ENCODE measurements around the gene LRPPRC.
"Not testable (repeated sequence)": the region's sequence is repeated elsewhere in the genome, so short reads cannot be mapped to it uniquely, and the experiment has no call there.

Gene LRPPRC

DNA sequence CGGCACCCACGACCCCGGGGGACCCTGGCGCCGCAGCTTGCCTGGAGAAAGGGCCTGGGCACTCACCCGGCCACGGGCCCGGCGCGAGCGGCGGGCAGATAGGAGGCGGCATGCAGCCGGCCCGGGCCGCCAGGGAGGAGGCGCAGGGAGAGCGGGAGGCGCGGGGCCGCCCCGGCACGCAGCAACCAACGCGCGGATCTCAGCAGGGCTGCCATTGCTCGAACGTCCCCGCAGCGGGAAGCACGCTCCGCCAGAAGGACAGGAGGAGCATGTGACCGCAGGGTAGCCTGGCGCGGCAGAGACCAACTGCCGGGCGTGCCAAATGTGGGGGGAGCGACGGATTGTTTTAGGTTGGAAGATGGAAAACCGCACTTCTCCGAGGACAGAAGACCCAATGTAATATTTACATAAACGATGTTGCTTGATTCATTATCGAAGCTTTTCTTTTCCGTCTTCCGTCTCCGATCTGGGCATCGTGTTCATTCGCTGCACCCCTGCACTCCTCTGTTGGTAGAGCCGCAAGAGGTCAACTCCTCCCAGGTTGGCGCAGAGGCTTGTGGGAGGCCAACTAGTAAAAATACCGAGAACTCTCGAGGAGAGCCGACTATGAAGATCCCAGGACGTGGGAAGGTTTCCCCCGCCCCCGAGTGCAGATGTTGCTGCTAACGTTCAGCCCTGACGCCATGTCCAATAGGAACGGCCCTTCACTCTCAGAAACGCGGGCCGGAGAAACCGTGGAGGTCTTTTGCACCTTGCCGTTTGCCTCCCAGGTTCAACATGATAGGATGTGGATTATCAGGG lies at the start of gene LRPPRC:
Gene LRPPRC (minus strand): TSS at position 257 of the 801 bp plus-strand sequence. CDS start 42 bp downstream, at position 215.
- peak; percentile 94 for DNase-seq

DNA sequence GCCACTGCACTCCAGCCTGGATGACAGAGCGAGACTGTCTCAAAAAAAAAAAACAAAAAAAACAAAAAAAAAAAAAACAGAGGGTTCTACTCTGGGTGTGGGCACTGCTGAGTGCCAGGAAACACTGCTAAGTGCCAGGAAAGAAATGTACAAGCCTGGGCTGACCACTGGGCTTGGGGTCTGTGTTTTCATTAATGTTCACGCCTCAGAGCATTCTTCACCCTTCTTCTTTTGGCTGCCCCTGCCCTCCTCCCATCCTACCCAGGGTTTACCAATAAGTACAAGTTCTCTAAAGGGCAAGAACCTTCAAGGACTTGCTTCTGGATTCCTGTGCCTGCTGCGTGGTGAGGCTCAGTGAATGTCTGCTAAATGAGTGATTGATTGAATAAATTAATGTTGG lies 49.3 kb upstream of the LRPPRC start:
- DNase-seq = no peak

- peak; percentile 73 for DNase-seq
Measured at GRCh38 chr2:44044281-44044720, 48.5 kb upstream of the LRPPRC start.

- no peak for DNase-seq
Measured at GRCh38 chr2:44040365-44040764, 44.6 kb upstream of the LRPPRC start.

DNA sequence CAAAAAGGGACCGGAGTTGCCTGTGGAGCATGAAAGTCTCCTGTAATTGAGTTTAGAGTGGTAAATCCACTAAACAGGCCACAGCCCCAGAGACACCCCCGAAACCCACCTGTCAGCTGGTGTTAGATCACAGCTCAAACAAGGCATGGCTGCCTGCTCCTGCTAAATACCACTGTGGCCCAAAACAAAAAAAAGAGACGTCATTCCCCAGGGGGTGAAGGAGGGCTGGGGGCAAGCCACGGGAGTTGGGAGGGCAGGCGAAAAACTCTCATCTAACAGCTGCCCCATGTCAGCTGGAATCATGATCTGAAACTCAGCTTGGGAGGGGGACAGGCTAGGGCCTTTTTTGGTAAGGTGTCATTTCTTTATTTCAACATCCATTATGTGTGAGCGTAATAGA lies 42.5 kb upstream of the LRPPRC start:
- DNase-seq = no peak

DNA sequence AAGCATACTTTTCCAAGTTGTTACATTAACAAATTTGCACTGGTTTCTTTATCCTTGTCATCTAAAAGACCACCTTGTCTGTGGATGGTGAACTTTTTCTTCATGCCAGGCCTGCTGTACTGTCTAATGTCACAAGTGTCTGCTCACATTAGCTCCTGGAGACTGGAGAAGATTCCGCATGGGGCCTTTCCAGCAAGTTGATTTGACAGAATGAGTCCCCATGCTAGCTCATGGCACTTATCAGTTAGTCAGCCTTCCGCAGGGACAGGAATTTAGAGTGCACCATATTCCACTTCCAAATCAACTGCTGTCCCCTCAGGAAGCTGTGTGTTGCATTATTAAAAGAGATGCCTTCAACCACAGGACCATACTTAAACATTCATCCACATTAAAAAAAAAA lies 41.4 kb upstream of the LRPPRC start:
- DNase-seq = no peak

- DNase-seq = no peak
Measured at GRCh38 chr2:44033947-44034346, 38.2 kb upstream of the LRPPRC start.

DNA sequence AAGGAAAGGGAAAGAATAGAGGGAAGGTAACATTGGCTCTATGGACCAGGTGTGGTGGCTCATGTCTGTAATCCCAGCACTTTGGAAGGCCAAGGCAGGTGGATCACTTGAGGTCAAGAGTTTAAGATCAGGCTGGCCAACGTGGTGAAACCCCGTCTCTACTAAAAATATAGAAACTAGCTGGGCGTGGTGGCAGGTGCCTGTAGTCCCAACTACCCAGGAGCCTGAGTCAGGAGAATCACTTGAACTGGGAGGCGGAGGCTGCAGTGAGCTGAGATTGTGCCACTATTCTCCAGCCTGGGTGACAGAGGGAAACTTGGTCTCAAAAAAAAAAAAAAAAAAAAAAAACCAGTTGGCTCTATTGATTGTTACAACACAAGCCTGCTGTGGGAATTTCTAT lies 31.3 kb upstream of the LRPPRC start:
- not testable (repeated sequence) for DNase-seq

DNA sequence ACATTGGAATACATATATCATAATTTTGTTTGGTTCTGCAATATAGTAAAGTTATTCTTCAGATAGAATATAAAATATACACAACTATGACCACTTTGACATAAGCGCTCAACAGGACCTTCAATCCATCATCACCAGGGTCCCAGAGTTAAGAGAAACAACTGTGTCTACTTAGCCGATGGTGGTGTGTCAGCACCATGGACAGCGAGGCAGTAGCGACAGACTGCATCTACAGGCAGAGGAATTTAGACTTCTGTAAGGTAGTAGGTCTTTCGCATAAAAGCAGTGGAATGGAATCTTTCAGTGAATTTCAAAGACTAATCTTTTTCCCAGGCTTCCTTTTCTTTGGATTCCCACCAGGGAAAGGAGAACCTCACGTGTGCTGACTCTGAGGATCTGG lies 20.5 kb upstream of the LRPPRC start:
- no peak for DNase-seq

GRCh38 chr2:44015239-44015638 lies 19.4 kb upstream of the LRPPRC start:
- no peak for DNase-seq

DNA sequence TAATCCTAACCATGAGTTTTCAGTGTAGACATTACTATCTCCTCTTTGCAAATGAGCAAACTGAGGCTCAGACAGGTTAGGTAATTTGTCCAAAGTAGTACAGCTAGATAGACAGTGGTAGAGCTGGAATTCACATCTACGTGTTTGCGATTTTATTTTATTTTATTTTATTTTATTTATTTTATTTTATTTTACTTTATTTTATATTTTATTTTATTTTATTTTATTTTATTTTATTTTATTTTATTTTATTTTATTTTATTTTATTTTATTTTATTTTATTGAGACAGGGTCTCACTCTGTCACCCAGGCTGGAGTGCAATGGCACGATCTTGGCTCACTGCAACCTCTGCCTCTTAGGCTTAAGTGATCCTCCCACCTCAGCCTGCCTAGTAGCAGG lies 17.4 kb upstream of the LRPPRC start:
- not testable (repeated sequence) for DNase-seq

GRCh38 chr2:44010266-44010665 lies 14.5 kb upstream of the LRPPRC start:
- no peak for DNase-seq

DNA sequence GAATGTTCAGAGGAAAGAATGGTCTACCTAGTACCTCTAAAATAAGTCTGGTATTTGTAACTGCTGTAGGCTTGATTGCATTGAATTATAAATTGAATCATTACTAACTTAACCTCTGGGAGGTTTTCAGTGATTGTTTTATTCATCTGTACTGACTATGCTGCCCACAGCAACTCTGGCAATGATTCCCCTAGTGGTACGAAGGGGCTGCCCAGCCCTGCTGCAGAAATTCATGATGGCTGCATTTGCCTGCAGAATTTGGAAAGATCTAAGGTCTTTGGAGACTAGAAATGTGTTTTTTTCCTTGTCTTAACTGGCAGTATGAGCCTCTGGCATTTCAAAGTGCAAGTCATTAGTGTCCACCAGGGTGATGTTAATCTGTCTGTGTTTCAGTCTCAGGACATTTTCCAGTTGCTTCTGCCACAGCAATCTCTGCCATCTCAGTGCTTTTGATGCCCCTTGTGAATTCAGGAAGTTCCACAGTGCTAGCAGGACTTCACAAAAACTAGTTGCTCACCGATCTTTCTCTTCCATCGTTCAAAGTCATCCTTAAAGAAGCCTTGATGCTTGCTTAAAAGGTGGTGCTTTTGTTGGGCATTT lies 13.4 kb upstream of the LRPPRC start:
- no peak for DNase-seq

- DNase-seq = no peak
Measured at GRCh38 chr2:44005846-44006245, 10.1 kb upstream of the LRPPRC start.

DNA sequence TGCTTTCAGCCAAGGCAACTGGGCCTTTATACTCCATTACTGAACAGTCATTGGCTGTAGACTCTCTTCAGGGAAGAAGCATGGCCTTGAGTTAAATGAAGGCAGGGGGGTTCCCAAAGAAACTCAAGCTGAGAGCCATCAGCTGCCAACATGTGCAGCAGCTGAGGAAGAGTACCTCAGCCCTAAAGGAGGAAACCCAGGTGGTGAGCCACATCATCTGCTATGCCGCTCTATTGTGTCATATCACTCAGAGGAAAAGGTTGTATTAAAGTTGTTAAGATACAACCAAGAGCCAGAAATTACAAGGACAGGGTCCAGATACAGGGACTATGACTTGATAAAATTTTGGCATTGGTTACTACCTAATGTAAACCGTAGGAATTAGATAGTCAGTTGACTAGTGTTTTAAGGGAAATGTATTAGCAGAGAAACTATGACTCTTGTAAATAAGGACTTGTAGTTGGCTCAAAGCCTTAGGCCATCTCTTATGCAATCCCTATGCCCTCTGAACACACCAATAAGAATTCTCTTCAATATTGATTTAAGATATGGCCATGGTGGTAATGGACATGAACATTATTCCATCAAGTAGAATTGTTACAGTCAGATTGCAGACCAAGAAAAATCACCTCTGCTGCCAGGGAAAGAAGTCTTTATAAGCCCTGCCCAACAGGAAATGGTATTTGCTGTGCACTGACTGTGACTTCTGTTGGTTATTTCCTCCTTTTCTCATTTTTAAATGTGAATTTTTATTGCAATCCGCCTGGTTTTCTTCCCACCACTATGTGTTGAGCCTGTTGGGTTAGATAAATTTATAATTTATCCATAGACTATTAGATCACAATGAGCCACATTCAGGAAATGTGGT lies 9.2 kb upstream of the LRPPRC start:
- no peak for DNase-seq

DNA sequence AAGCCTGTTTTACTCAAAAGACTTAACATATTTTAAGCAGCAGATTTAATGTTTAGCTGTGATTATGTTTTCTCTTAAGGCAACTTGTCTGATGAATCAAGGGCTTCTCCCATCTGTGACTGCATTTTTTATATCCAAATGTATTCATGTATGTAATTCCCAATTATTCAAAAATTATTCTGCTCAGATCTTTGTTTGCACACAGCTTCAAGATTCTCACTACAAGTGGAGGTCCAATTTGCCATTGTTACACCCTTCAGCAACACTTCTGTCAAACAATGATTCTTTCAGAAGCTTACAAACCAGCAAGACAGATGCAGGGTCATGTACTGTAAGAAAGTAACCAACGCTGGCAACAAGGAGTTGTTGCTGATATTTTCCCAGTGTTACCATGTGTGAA lies 5.9 kb upstream of the LRPPRC start:
- no peak for DNase-seq

- no peak for DNase-seq
Measured at GRCh38 chr2:43998263-43998662, 2.5 kb upstream of the LRPPRC start.

- DNase-seq = no peak
Measured at GRCh38 chr2:43993437-43993836, 2.4 kb downstream of the LRPPRC start.

DNA sequence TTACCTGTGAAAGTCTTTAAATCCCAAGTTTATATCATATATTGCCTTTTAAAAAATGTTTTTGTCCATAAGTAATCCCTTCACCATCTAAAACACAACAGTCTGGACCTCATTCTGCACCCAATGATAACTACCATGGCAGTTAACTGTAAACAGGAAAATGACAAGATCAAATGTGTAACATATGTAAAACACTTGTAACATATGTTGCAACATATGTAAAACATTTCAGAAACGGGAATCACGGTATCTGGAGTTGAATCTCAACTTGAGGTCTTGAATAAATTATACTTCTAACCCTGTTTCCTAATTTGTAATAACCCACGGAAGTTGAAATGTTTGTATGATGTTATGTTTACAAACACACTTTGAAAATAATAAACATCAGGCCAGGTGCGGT lies 6.2 kb downstream of the LRPPRC start:
- no peak for DNase-seq

GRCh38 chr2:43986600-43986999 lies 9.2 kb downstream of the LRPPRC start:
- no peak for DNase-seq

DNA sequence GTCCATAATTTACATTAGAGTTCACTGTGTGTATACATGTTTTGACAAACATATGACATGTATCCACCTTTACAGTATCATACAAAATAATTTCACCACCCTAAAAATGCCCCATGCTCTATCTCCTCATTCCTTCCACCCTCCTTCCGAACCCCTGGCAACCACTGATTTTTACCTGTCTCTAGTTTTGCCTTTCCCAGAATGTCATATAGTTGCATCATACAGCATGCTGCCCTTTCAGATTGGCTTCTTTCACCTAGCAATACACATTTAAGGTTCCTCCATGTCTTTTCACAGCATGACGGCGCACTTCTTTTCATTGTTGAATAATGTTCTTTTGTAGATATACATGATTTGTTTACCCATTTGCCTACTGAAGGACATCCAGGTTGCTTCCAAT lies 10.4 kb downstream of the LRPPRC start:
- no peak for DNase-seq

DNA sequence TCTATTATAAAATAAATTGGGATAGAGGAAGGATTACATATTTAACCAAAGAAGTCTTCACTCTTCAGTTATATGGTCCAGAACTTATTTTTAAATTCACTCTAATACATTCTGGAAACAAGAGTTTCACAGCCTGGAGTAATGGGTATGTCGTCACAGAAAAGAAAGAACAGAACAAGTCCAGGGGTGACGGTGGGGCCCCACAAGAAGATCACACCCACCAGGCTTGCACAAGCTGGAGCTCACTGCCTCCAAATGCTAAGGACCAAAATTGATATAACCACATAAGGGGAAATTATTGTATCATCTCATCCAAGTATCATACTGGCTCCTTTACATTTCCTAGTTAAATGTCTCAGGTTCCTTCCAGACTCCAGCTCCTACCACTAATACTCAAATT lies 11.3 kb downstream of the LRPPRC start:
- no peak for DNase-seq

DNA sequence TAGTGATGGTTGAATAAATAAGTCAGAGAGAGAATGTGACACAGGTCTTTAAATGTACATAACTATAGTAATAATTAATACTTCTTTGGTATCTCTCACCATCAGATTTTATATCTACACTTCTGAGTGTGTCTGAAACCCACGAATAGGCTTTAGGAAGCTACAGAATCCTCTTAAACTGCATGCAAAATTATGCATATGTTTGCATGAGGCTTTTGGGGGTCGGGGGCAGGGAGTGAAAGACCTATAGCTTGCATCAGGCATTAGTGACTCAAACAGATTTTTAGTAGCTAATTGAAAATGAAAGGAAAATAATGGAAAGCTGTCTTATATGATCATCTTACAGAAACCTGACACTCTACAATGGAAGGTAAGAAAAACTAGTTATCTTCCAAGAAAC lies 14.9 kb downstream of the LRPPRC start:
- no peak for DNase-seq
